Progenitor cell of endocrine pancreas (in vitro differentiated cells): Measurements from ENCODE around the gene MAP3K7. TPM values are rescaled to one million over a fixed set of nuclear protein-coding genes. Genes with fewer than 3 reads are reported as not detected.

Experiments
- DNase-seq: peaks from one replicate; pipeline ENCODE4 v3.0.0; 2021; ENCODE audit warnings: low spot score; ENCODE audit not compliant: unreplicated experiment
- H3K27ac Mint-ChIP-seq: 2 replicates; pipeline ENCODE4 v1.8.0; 2021; ENCODE audit warnings: mild to moderate bottlenecking, moderate library complexity, mixed read lengths
- H3K27me3 Mint-ChIP-seq: 2 replicates; pipeline ENCODE4 v1.8.0; 2021; ENCODE audit warnings: mixed read lengths
- H3K36me3 Mint-ChIP-seq: 2 replicates; pipeline ENCODE4 v1.8.0; 2022; ENCODE audit warnings: mixed read lengths; ENCODE audit not compliant: insufficient read depth
- H3K4me1 Mint-ChIP-seq: 2 replicates; pipeline ENCODE4 v1.8.0; 2021; ENCODE audit warnings: low read depth, mixed read lengths
- H3K4me3 Mint-ChIP-seq: 2 replicates; pipeline ENCODE4 v1.8.0; 2021; ENCODE audit warnings: low read depth, mild to moderate bottlenecking, moderate library complexity, mixed read lengths
- H3K9me3 Mint-ChIP-seq: 2 replicates; pipeline ENCODE4 v1.8.0; 2021; ENCODE audit warnings: low read depth, mixed read lengths
- total RNA-seq: library from RNA; stranded (reverse); gene quantifications from 2 replicates; pipeline ENCODE4 v1.2.1, GENCODE V29; 2021
- TF ChIP-seq, protein P1 (sequence below): fragments of 200-600 bp; sonication (generic); IDR thresholded peaks from one replicate; pipeline ENCODE4 v1.5.0; 2021; ENCODE audit warnings: antibody characterized with exemption, mild to moderate bottlenecking; ENCODE audit not compliant: unreplicated experiment

MAP3K7 gene
- total RNA-seq, 1 donor from 2014 or later: 41.6 TPM

DNA sequence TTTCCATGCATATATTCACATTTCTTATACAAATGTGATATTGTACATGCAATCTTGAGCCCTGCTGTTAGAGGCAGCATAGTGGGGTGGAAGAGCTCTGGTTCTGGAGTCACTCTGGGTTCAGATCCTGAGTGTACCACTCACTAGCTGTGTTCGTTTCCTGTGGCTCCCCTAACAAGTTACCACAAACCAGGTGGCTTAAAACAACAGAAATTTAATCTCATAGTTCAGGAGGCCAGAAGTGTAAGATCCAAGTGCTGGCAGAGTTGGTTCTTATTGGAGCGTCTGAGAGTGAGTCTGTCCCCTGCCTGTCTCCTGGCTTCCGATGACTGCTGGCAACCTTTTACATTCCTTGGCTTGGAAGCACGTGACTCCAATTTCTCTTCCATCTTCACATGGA lies 115.6 kb downstream of the MAP3K7 start:
- peaks cover under 1% of the 10 kb centered on the region for H3K27me3 Mint-ChIP-seq

DNA sequence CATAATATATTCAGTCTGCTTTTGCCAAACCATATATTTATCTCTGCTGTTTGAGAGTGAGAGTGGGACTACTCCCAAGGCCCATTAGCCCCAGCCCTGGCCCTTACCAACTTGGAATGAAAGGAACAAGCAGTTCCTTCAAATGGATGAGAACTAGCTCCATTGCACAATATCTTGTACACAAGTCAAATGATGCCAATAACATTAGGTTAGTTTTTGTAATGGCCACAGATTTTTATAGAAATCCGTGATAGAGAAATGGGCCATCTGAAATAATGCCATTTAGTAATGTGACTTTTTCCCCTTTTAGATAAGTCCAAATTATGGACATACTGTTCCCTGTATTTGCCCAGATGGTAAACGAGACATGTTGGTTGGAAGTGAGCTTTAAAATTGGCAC lies 117.0 kb downstream of the MAP3K7 start:
- DNase-seq: no peak
- Mint-ChIP-seq H3K27me3 (peaks cover 5% of the 10 kb centered on the region), H3K4me3 (no peak overlapping the region), H3K9me3 (no peaks in the 10 kb centered on the region), H3K4me1 (no peaks in the 10 kb centered on the region), H3K36me3 (no peaks in the 10 kb centered on the region), H3K27ac (no peak overlapping the region)
- TF ChIP-seq, protein P1, sequence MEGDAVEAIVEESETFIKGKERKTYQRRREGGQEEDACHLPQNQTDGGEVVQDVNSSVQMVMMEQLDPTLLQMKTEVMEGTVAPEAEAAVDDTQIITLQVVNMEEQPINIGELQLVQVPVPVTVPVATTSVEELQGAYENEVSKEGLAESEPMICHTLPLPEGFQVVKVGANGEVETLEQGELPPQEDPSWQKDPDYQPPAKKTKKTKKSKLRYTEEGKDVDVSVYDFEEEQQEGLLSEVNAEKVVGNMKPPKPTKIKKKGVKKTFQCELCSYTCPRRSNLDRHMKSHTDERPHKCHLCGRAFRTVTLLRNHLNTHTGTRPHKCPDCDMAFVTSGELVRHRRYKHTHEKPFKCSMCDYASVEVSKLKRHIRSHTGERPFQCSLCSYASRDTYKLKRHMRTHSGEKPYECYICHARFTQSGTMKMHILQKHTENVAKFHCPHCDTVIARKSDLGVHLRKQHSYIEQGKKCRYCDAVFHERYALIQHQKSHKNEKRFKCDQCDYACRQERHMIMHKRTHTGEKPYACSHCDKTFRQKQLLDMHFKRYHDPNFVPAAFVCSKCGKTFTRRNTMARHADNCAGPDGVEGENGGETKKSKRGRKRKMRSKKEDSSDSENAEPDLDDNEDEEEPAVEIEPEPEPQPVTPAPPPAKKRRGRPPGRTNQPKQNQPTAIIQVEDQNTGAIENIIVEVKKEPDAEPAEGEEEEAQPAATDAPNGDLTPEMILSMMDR: no peak

More for the DNA sequence above, 115.6 kb downstream of the MAP3K7 start:
- no peak for DNase-seq
- TF ChIP-seq, protein P1: no peak
- no peak overlapping the region for H3K4me3 Mint-ChIP-seq
- H3K36me3 Mint-ChIP-seq: no peaks in the 10 kb centered on the region
- peaks cover 3% of the 10 kb centered on the region for H3K4me1 Mint-ChIP-seq
- no peaks in the 10 kb centered on the region for H3K9me3 Mint-ChIP-seq
- H3K27ac Mint-ChIP-seq: no peak overlapping the region

DNA sequence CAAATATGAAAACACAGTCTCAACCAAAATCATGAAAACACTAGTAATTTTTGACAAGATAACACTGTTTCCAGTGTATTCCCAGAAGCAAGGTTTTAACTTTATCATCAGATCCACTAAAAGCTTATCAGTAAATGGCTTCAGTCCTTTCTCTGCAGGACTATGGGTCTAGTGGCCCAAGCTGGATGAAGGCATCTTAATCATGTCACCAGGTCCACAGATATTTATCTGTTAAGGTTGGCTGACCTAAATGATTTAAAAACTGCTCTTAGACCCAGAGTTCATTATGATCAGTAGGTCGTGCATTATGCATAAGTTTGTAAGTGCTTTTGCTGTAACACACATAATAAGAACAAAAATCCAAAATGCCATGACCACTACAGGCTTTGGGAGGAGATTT lies 118.0 kb downstream of the MAP3K7 start:
- no peaks in the 10 kb centered on the region for H3K9me3 Mint-ChIP-seq
- TF ChIP-seq, protein P1: no peak
- no peaks in the 10 kb centered on the region for H3K4me1 Mint-ChIP-seq
- peaks cover 5% of the 10 kb centered on the region for H3K27me3 Mint-ChIP-seq
- H3K27ac Mint-ChIP-seq: no peak overlapping the region
- no peaks in the 10 kb centered on the region for H3K36me3 Mint-ChIP-seq
- no peak for DNase-seq
- no peak overlapping the region for H3K4me3 Mint-ChIP-seq

DNA sequence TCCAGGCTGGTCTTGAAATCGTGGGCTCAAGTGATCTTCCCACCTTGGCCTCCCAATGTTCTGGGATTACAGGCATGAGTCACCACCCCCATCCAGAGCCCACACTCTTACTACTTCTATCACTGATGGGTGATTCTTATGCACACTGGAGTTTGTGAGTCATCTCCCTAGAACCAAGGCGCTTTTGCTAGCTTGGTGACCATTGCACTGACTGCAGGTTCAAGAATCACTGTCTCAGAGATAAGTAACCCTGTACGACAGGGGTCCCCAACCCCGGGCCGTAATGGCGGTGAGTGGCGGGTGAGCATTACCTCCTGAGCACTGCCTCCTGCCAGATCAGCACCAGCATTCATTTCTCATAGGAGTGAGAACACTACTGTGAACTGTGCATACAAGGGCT lies 118.8 kb downstream of the MAP3K7 start:
- no peak for DNase-seq
- Mint-ChIP-seq H3K27ac (no peak overlapping the region), H3K9me3 (no peaks in the 10 kb centered on the region), H3K4me3 (no peak overlapping the region), H3K4me1 (no peaks in the 10 kb centered on the region), H3K27me3 (peaks cover 5% of the 10 kb centered on the region), H3K36me3 (no peaks in the 10 kb centered on the region)
- TF ChIP-seq, protein P1: no peak

DNA sequence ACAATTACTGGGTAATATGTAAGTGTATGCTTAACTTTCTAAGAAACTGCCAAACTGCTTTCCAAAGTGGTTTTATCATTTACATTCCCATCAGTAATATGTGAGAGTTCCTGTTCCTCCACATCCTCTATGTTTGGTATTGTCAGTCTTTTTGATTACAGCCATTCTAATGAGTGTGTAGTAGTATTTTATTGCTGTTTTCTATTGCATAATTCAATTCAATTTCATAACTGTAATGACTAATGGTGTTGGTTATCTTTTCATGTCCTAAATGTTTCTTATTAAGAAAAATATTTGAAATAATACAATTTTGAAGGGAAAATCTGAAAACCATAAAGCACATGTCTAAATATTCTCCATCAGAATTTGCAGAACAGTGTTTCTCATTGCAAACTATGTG lies 119.3 kb downstream of the MAP3K7 start:
- Mint-ChIP-seq H3K4me1 (no peaks in the 10 kb centered on the region), H3K27ac (no peak overlapping the region), H3K9me3 (no peaks in the 10 kb centered on the region), H3K36me3 (no peaks in the 10 kb centered on the region), H3K4me3 (no peak overlapping the region), H3K27me3 (peaks cover 5% of the 10 kb centered on the region)
- no peak for DNase-seq
- TF ChIP-seq, protein P1: no peak
